Measurements from ENCODE around the gene MAN2A2. TPM values are rescaled to one million over a fixed set of nuclear protein-coding genes. Genes with fewer than 3 reads are reported as not detected.
A peak's percentile ranks its signal among the peaks of the same experiment; 100 is the strongest.

MAN2A2 gene
- total RNA-seq, 1 experiment from 2014 or later, result 27.4 TPM

DNA sequence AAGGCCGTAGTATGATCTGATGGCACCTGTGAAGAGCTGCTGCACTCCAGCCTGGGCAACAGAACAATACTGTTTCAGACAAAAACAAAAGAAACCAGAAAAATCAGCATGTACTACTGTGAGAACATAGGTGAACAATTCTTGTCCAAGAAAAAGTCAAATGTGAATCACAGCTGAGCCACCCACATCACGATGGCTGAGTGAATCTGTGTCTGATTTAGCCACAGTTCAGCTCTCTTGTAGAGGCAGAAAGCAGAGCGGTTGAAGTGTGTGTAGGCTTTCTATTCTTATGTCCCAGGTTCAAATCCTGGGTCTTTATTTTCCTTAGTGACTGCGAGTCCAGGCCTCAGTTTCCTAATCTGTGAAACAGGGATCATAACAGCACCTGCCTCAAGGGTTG lies 39.1 kb upstream of the MAN2A2 start:
- no peaks in the 10 kb centered on the region for H3K9me3 ChIP-seq (ENCODE audit: control insufficient read depth, low read depth, low read length)
- no peak overlapping the region for H2AFZ ChIP-seq (ENCODE audit: low read length)
- no peak overlapping the region for H2BK120ac ChIP-seq (ENCODE audit: low read depth, low read length, poor library complexity, severe bottlenecking)
- Mint-ChIP-seq H3K27ac (peak overlapping the region in 1 of 3 experiments; percentile 44; a peak in 1 of 7 replicates), H3K9me3 (no peaks in the 10 kb centered on the region; a peak in 1 of 5 replicates), H3K4me1 (peaks cover 22 to 28% of the 10 kb centered on the region in 2 experiments), H3K36me3 (ENCODE audit: insufficient read depth in 1 of 3, low read depth in 3 of 3) (no peaks in the 10 kb centered on the region; a peak in 1 of 7 replicates), H3K4me3 (no peak overlapping the region), H3K27me3 (ENCODE audit: low read depth) (no peaks in the 10 kb centered on the region)
- no peak overlapping the region for H3K56ac ChIP-seq (ENCODE audit: insufficient read length, low read depth, low read length)
- no peak overlapping the region for H2BK5ac ChIP-seq (ENCODE audit: insufficient read length, low read length)
- H2BK15ac ChIP-seq (ENCODE audit: low read depth, low read length), result no peak overlapping the region
- TF ChIP-seq, protein P1, sequence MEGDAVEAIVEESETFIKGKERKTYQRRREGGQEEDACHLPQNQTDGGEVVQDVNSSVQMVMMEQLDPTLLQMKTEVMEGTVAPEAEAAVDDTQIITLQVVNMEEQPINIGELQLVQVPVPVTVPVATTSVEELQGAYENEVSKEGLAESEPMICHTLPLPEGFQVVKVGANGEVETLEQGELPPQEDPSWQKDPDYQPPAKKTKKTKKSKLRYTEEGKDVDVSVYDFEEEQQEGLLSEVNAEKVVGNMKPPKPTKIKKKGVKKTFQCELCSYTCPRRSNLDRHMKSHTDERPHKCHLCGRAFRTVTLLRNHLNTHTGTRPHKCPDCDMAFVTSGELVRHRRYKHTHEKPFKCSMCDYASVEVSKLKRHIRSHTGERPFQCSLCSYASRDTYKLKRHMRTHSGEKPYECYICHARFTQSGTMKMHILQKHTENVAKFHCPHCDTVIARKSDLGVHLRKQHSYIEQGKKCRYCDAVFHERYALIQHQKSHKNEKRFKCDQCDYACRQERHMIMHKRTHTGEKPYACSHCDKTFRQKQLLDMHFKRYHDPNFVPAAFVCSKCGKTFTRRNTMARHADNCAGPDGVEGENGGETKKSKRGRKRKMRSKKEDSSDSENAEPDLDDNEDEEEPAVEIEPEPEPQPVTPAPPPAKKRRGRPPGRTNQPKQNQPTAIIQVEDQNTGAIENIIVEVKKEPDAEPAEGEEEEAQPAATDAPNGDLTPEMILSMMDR (conservative IDR thresholded peaks at IDR 0.05), result no peak
- H2AK5ac ChIP-seq (ENCODE audit: insufficient read length, low read length), result no peak overlapping the region
- H3K4me1 ChIP-seq (ENCODE audit: insufficient read depth, low read length), result peaks cover 4% of the 10 kb centered on the region; the same call in 1 of the 2 replicates
- H3K23me2 ChIP-seq (ENCODE audit: insufficient read length, low read depth, low read length, poor library complexity, severe bottlenecking), result no peaks in the 10 kb centered on the region
- no peak overlapping the region for H2BK12ac ChIP-seq (ENCODE audit: insufficient read length, low read depth, low read length)
- no peaks in the 10 kb centered on the region for H3K79me1 ChIP-seq (ENCODE audit: insufficient read depth, low read depth, low read length, poor library complexity, severe bottlenecking)
- H3K4me2 ChIP-seq (ENCODE audit: insufficient read depth, insufficient read length, low read length), result no peak overlapping the region
- no peak overlapping the region for H3K9ac ChIP-seq (ENCODE audit: extremely low read depth, insufficient read length, low read length)
- no peak overlapping the region for H4K91ac ChIP-seq (ENCODE audit: insufficient read length, low read depth, low read length)
- no peak overlapping the region for H4K5ac ChIP-seq (ENCODE audit: insufficient read length, low read depth, low read length)
- no peak overlapping the region for H3T11ph ChIP-seq (ENCODE audit: low read length)
- H3K27ac ChIP-seq (ENCODE audit: insufficient read length, low read depth, low read length), result no peak overlapping the region
- H3K23ac ChIP-seq (ENCODE audit: insufficient read length, low read depth, low read length), result no peak overlapping the region
- H4K20me1 ChIP-seq (ENCODE audit: control insufficient read depth, insufficient read depth, insufficient read length), result no peaks in the 10 kb centered on the region
- no peak overlapping the region for H4K8ac ChIP-seq (replicated peaks; ENCODE audit: insufficient read length, low read depth, low read length)
- no peak overlapping the region for H3K4ac ChIP-seq (ENCODE audit: low read depth, low read length)
- H3K27me3 ChIP-seq (ENCODE audit: insufficient read depth, low read length), result no peaks in the 10 kb centered on the region
- WGBS (ENCODE audit: extremely low coverage, insufficient read length, low lambda C conversion rate), result no CpG with 5 or more reads among the region's 4 CpGs
- H3K14ac ChIP-seq (ENCODE audit: insufficient read depth, low read length), result no peak overlapping the region
- H3K18ac ChIP-seq (ENCODE audit: insufficient read length, low read depth, low read length), result no peak overlapping the region
- no peaks in the 10 kb centered on the region for H3K79me2 ChIP-seq (ENCODE audit: insufficient read depth, low read length)
- DNase-seq, result no peak
- no peak overlapping the region for H2BK20ac ChIP-seq (ENCODE audit: low read depth, low read length, poor library complexity, severe bottlenecking)

Measured in H9 (cell line).